ENCODE data around the gene IL34. TPM values are rescaled to one million over a fixed set of nuclear protein-coding genes. Genes with fewer than 3 reads are reported as not detected.

Gene IL34
- total and polyA plus RNA-seq, 2 of the 13 experiments (the other 11 are each of a cell fraction or from before 2014, with no cell fraction given): 1.2 to 1.3 TPM

- TF ChIP-seq SOX5 (CRISPR knock-in tag; IDR thresholded peaks at IDR 0.05; ENCODE audit: borderline replicate concordance) (0 out of 2 replicates have a peak, but pooled peaks have one; percentile 6), KLF13 (CRISPR knock-in tag; IDR thresholded peaks at IDR 0.05) (no peak), MIER3 (CRISPR knock-in tag; IDR thresholded peaks at IDR 0.05; ENCODE audit: borderline replicate concordance) (peak; percentile 14; the same call in 1 of the 2 replicates), ZNF660 (CRISPR knock-in tag; IDR thresholded peaks at IDR 0.05; ENCODE audit: borderline replicate concordance, low read depth) (no peak), NBN (conservative IDR thresholded peaks at IDR 0.05) (no peak), DNMT3B (CRISPR knock-in tag; conservative IDR thresholded peaks at IDR 0.05) (no peak), MED13 (CRISPR knock-in tag; IDR thresholded peaks at IDR 0.05) (peak; percentile 73), ARNTL (CRISPR knock-in tag; IDR thresholded peaks at IDR 0.05) (peak; percentile 54; the same call in 1 of the 2 replicates), NR3C1 (CRISPR knock-in tag; IDR thresholded peaks at IDR 0.05) (no peak), RBFOX2 (IDR thresholded peaks at IDR 0.05; ENCODE audit: low read depth, low read length) (peak; percentile 87), ZBTB26 (CRISPR knock-in tag; IDR thresholded peaks at IDR 0.05; ENCODE audit: borderline replicate concordance) (no peak), RBM22 (optimal IDR thresholded peaks at IDR 0.05; ENCODE audit: low read length) (peak; percentile 81), AGO2 (optimal IDR thresholded peaks at IDR 0.05; ENCODE audit: low read depth, low read length) (peak; percentile 97), ARHGAP35 (CRISPR knock-in tag; IDR thresholded peaks at IDR 0.05; ENCODE audit: borderline replicate concordance) (peak; percentile 64), IRF2 (CRISPR knock-in tag; IDR thresholded peaks at IDR 0.05) (no peak), HIC2 (CRISPR knock-in tag; IDR thresholded peaks at IDR 0.05; ENCODE audit: low read depth) (peak; percentile 99), ZBTB8A (CRISPR knock-in tag; IDR thresholded peaks at IDR 0.05; ENCODE audit: borderline replicate concordance, low read depth) (no peak), GFI1 (CRISPR knock-in tag; IDR thresholded peaks at IDR 0.05; ENCODE audit: borderline replicate concordance) (0 out of 2 replicates have a peak, but pooled peaks have one; percentile 2)
- TF ChIP-seq, protein P1, sequence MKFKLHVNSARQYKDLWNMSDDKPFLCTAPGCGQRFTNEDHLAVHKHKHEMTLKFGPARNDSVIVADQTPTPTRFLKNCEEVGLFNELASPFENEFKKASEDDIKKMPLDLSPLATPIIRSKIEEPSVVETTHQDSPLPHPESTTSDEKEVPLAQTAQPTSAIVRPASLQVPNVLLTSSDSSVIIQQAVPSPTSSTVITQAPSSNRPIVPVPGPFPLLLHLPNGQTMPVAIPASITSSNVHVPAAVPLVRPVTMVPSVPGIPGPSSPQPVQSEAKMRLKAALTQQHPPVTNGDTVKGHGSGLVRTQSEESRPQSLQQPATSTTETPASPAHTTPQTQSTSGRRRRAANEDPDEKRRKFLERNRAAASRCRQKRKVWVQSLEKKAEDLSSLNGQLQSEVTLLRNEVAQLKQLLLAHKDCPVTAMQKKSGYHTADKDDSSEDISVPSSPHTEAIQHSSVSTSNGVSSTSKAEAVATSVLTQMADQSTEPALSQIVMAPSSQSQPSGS (CRISPR knock-in tag; IDR thresholded peaks at IDR 0.05): peak; percentile 30; the same call in 1 of the 2 replicates
- TF ChIP-seq, protein P2, sequence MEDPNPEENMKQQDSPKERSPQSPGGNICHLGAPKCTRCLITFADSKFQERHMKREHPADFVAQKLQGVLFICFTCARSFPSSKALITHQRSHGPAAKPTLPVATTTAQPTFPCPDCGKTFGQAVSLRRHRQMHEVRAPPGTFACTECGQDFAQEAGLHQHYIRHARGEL (CRISPR knock-in tag; IDR thresholded peaks at IDR 0.05): 0 out of 2 replicates have a peak, but pooled peaks have one; percentile 70
- TF ChIP-seq, protein P3, sequence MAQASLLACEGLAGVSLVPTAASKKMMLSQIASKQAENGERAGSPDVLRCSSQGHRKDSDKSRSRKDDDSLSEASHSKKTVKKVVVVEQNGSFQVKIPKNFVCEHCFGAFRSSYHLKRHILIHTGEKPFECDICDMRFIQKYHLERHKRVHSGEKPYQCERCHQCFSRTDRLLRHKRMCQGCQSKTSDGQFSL (CRISPR knock-in tag; IDR thresholded peaks at IDR 0.05): peak; percentile 73
- TF ChIP-seq, protein P4, sequence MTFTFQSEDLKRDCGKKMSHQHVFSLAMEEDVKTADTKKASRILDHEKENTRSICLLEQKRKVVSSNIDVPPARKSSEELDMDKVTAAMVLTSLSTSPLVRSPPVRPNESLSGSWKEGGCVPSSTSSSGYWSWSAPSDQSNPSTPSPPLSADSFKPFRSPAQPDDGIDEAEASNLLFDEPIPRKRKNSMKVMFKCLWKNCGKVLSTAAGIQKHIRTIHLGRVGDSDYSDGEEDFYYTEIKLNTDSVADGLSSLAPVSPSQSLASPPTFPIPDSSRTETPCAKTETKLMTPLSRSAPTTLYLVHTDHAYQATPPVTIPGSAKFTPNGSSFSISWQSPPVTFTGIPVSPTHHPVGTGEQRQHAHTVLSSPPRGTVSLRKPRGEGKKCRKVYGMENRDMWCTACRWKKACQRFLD (CRISPR knock-in tag; IDR thresholded peaks at IDR 0.05; ENCODE audit: borderline replicate concordance): 0 out of 2 replicates have a peak, but pooled peaks have one; percentile 87
- TF ChIP-seq, protein P5, sequence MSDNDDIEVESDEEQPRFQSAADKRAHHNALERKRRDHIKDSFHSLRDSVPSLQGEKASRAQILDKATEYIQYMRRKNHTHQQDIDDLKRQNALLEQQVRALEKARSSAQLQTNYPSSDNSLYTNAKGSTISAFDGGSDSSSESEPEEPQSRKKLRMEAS (IDR thresholded peaks at IDR 0.05): peak; percentile 61
These were observed 37.0 kb downstream of the IL34 start (continued) for GRCh38 chr16:70683146-70683944.
